K562 (cell line): Measurements from ENCODE around the gene INHA. TPM values are rescaled to one million over a fixed set of nuclear protein-coding genes. Genes with fewer than 3 reads are reported as not detected.

ENCODE experiments used
- COPS2 ChIP-seq: fragments of 450-650 bp; conservative IDR thresholded peaks from 2 replicates; pipeline ENCODE4 v1.6.1; 2016; ENCODE audit warnings: mild to moderate bottlenecking, moderate library complexity
- GABPB1 ChIP-seq: sonication (generic); formaldehyde crosslinking; IDR thresholded peaks from 2 replicates; pipeline ENCODE4 v1.8.0; 2022; ENCODE audit warnings: mild to moderate bottlenecking, missing genetic modification reagents
- GTF2E2 ChIP-seq: fragments of 200-800 bp; sonication (Bioruptor generic); IDR thresholded peaks from 2 replicates; pipeline ENCODE4 v1.6.1; 2016; ENCODE audit warnings: missing genetic modification characterization, missing compliant biosample characterization
- LARP7 ChIP-seq: fragments of 450-650 bp; IDR thresholded peaks from 2 replicates; pipeline ENCODE4 v1.6.1; 2016
- MAFK ChIP-seq: IDR thresholded peaks from 2 replicates; pipeline ENCODE4 v1.6.1; 2011; ENCODE audit warnings: low read length, improper control_type of control experiment
- MED1 ChIP-seq: sonication (generic); formaldehyde crosslinking; IDR thresholded peaks from 2 replicates; pipeline ENCODE4 v1.8.1; 2023; ENCODE audit warnings: missing genetic modification reagents, borderline replicate concordance
- SNIP1 ChIP-seq: fragments of 450-650 bp; IDR thresholded peaks from 2 replicates; pipeline ENCODE4 v1.7.1; 2017; ENCODE audit warnings: low read depth, mild to moderate bottlenecking
- TAF1 ChIP-seq: IDR thresholded peaks from 2 replicates; pipeline ENCODE4 v1.6.1; 2011; ENCODE audit warnings: mild to moderate bottlenecking, low read length, moderate library complexity; ENCODE audit not compliant: insufficient read depth, control insufficient read depth, severe bottlenecking; ENCODE audit errors: extremely low read depth
- XRCC4 ChIP-seq: IDR thresholded peaks from one replicate; pipeline ENCODE4 v1.6.1; 2011; ENCODE audit not compliant: insufficient read depth, insufficient read length; ENCODE audit errors: extremely low read depth
- polyA plus RNA-seq, 8 experiments: library from polyadenylated mRNA; depleted of rRNA in 4 of 8; stranded (reverse) in 5 of 8; unstranded in 3 of 8; fragments of >200 nt; fragmentation: Nextera tagmentation in 2 of 8; fragmentation: Illumina TruSeq in 1 of 8; extraction: Ambion mirVana in 2 of 8; extraction: Trizol in 1 of 8; gene quantifications; 2 replicates each; pipeline versions ENCODE4 v1.2.1 to v1.2.3, GENCODE V29; 2011 to 2014; ENCODE audit warnings: inconsistent platforms in 1 of 8, missing spikeins in 1 of 8
- total RNA-seq, 7 experiments: library from RNA; depleted of rRNA in 6 of 7; stranded (reverse); fragments of >200 nt in 6 of 7; fragmentation: Illumina TruSeq in 2 of 7; extraction: Trizol in 2 of 7; gene quantifications; 2 replicates each; pipeline versions ENCODE4 v1.2.1 to v1.2.3, GENCODE V29; 2011 to 2021; ENCODE audit warnings: low replicate concordance in 1 of 7
- TF ChIP-seq, protein P1 (sequence below), 3 experiments: fragments of 200-800 bp in 1 of 3; sonication (Bioruptor generic) in 1 of 3; sonication (generic) in 1 of 3; formaldehyde crosslinking in 1 of 3; IDR thresholded peaks; 2 replicates each; pipeline versions ENCODE4 v1.6.1 to v1.8.0; 2016 to 2022; ENCODE audit warnings: mild to moderate bottlenecking in 2 of 3, missing compliant biosample characterization in 2 of 3, missing genetic modification characterization in 2 of 3, missing genetic modification reagents in 1 of 3
- TF ChIP-seq, protein P2 (sequence below): fragments of 450-650 bp; IDR thresholded peaks from 2 replicates; pipeline ENCODE4 v1.7.0; 2016; ENCODE audit warnings: borderline replicate concordance

The INHA gene
- total and polyA plus RNA-seq, 9 of the 15 experiments (the other 6 are each of a cell fraction or from before 2014, with no cell fraction given) = 0.07 to 1.9 (median 0.40) TPM

DNA sequence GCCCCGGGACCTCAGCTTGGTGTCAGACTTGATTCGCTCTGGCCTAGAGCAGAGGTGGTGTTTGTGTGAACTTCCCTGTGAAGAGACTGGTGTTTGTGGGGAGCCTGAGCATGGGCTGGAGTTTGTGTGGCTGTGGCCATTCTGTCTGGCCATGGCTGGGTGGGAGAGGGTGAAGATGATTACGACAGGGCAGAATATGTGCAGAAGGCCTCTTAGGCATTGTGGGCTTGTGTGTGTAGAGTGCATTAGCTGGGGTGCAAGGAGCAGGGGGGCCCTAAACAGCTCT is 11.3 kb upstream of the INHA start (continued):
- TF ChIP-seq, protein P1, sequence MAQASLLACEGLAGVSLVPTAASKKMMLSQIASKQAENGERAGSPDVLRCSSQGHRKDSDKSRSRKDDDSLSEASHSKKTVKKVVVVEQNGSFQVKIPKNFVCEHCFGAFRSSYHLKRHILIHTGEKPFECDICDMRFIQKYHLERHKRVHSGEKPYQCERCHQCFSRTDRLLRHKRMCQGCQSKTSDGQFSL (CRISPR knock-in tag; IDR thresholded peaks at IDR 0.05) = no peak
- TF ChIP-seq, protein P1 (tag; IDR thresholded peaks at IDR 0.05) = no peak
- TF ChIP-seq TAF1 (no peak), COPS2 (no peak), LARP7 (no peak), MED1 (CRISPR knock-in tag) (no peak), GABPB1 (CRISPR knock-in tag) (no peak), XRCC4 (no peak), GTF2E2 (no peak), SNIP1 (no peak), MAFK (no peak)
- TF ChIP-seq, protein P2, sequence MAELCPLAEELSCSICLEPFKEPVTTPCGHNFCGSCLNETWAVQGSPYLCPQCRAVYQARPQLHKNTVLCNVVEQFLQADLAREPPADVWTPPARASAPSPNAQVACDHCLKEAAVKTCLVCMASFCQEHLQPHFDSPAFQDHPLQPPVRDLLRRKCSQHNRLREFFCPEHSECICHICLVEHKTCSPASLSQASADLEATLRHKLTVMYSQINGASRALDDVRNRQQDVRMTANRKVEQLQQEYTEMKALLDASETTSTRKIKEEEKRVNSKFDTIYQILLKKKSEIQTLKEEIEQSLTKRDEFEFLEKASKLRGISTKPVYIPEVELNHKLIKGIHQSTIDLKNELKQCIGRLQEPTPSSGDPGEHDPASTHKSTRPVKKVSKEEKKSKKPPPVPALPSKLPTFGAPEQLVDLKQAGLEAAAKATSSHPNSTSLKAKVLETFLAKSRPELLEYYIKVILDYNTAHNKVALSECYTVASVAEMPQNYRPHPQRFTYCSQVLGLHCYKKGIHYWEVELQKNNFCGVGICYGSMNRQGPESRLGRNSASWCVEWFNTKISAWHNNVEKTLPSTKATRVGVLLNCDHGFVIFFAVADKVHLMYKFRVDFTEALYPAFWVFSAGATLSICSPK = no peak
